ENCODE results near the gene SLC22A16.
"Not testable (repeated sequence)": the region's sequence is repeated elsewhere in the genome, so short reads cannot be mapped to it uniquely, and the experiment has no call there.

Gene SLC22A16, protein sequence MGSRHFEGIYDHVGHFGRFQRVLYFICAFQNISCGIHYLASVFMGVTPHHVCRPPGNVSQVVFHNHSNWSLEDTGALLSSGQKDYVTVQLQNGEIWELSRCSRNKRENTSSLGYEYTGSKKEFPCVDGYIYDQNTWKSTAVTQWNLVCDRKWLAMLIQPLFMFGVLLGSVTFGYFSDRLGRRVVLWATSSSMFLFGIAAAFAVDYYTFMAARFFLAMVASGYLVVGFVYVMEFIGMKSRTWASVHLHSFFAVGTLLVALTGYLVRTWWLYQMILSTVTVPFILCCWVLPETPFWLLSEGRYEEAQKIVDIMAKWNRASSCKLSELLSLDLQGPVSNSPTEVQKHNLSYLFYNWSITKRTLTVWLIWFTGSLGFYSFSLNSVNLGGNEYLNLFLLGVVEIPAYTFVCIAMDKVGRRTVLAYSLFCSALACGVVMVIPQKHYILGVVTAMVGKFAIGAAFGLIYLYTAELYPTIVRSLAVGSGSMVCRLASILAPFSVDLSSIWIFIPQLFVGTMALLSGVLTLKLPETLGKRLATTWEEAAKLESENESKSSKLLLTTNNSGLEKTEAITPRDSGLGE

DNA sequence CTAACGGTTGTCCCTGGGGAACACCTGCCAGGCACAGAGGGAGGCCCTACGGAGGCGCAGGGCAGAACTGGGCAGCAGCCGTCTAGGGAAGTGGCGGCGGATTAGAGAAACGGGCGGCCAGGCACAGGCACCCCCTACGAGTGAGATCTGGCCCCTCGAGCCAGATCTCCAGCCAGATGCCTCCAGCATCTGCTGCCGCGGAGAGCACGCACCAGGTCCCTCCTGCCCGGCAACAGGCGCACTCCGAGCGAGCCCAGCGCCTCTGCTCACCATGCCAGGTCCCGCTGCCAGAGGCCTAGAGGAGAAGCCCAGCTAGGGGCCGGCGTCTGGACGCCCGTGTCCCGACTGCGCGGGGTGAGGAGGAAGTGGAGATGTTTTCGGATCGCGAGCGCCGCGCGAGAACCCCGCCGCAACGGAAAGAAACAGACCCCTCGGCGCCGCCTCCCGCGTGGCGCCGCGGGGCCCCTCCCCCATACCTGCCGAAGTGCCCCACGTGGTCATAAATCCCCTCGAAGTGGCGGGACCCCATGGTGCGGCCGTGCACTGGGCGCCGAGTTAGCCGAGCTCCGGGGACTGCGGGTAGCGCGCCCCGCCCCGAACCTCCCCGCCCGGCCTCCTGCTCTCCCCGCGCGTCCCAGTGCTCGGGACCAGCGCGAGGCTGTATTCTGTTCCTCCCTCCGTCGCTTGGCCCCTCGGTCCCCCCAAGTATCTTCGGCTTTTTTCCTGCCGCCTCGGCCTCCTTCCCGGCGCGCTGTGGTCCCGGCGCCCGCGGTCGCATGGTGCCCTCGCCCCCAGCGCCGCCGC, at the start of gene SLC22A16:
Gene SLC22A16 (minus strand): TSS at position 568 of the 804 bp plus-strand sequence. CDS start 39 bp downstream, at position 529.
- Mint-ChIP-seq H3K4me3 (peak within 1 kb of the TSS; percentile 75), H3K4me1 (ENCODE audit: low read depth) (peaks cover 11% of the 10 kb centered on the region), H3K9me3 (ENCODE audit: low read depth) (peaks cover 3% of the 10 kb centered on the region), H3K27me3 (peaks cover 31% of the 10 kb centered on the region), H3K27ac (no peak within 1 kb of the TSS), H3K36me3 (peaks cover 2% of the 10 kb centered on the region)

DNA sequence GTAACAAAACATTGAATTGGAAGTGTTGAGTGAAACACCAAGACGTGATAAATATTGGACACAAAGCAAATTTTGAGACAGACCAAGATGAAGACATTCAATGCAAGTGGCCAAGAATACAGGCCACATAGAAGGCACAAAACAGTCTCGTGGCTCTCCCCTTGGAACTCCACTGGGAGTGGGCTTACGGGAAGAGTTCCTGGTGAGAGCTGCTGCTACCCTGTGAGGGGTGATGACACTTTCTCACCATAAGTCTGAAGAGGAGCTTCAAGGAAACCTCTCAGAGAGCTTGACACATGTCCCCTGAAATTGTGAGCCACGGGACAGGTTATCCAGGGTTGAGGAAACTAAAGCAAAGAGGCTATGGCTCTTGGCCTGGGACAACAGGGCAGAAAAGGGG, 48.6 kb upstream of the SLC22A16 start:
- Mint-ChIP-seq H3K27ac (no peak overlapping the region), H3K4me1 (ENCODE audit: low read depth) (no peaks in the 10 kb centered on the region), H3K27me3 (no peaks in the 10 kb centered on the region), H3K36me3 (no peaks in the 10 kb centered on the region), H3K4me3 (no peak overlapping the region), H3K9me3 (ENCODE audit: low read depth) (no peaks in the 10 kb centered on the region)

DNA sequence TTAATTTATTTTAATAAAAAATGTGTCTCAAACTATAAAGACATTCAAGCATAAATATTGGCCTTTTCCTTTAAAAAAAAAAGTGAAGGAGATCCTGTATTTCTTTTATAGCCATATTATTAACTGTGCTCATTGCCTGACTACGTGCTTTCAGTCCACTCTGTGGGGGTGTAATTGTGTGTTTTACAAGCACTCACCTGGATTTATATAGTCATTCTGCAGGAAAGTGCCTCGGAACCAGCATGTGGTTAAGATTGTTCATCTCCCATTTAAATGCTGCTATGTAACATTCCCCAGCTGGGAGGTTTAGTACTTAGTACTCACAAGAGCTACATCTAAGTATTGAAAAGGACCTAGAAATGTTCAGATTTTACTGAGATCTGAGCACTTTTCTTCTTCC, 47.9 kb upstream of the SLC22A16 start:
- Mint-ChIP-seq H3K9me3 (ENCODE audit: low read depth) (no peaks in the 10 kb centered on the region), H3K4me1 (ENCODE audit: low read depth) (no peaks in the 10 kb centered on the region), H3K27ac (no peak overlapping the region), H3K27me3 (no peaks in the 10 kb centered on the region), H3K36me3 (no peaks in the 10 kb centered on the region), H3K4me3 (no peak overlapping the region)

DNA sequence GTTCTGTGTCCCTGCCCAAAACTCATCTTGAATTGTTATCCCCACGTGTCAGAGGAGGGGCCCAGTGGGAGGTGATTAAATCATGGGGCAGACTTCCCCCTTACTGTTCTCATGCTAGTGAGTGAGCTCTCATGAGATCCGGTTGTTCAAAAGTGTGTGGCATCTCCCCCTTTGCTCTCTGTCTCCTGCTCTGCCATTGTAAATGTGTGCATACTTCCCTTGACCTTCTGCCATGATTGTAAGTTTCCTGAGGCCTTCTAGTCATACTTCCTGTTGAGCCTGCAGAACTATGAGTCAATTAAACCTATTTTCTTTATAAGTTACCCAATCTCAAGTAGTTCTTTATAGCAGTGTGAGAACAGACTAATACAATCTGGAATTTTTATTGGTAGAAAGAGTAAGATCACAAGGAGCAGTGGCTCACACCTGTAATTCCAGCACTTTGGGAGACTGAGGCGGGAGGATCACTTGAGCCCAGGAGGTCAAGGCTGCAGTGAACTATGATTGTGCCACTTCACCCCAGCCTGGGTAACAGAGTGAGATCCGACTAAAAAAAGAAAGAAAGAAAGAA, 47.1 kb upstream of the SLC22A16 start:
- Mint-ChIP-seq H3K36me3 (no peaks in the 10 kb centered on the region), H3K4me1 (ENCODE audit: low read depth) (no peaks in the 10 kb centered on the region), H3K4me3 (no peak overlapping the region), H3K27me3 (no peaks in the 10 kb centered on the region), H3K27ac (no peak overlapping the region), H3K9me3 (ENCODE audit: low read depth) (no peaks in the 10 kb centered on the region)

DNA sequence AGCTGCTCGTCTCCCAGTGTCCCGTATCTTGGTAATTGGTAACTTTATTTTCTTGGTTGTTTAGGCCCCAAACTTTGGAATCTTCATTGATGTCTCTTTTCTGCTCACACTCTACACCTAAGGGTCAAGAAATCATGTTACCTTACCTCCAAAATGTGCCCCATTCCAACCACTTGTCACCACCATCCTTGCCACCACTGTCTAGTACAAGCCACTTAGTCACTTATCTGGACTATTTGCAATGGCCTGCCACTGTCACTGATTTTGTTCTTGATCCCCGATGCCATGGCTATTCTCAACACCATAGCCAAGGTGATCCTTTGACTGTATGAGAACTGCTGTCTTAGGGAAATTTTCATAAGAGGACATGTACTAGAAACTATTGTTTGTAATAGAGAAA, 46.0 kb upstream of the SLC22A16 start:
- H3K36me3 Mint-ChIP-seq, result no peaks in the 10 kb centered on the region
- no peaks in the 10 kb centered on the region for H3K27me3 Mint-ChIP-seq
- no peaks in the 10 kb centered on the region for H3K4me1 Mint-ChIP-seq (ENCODE audit: low read depth)
- H3K27ac Mint-ChIP-seq, result no peak overlapping the region
- H3K4me3 Mint-ChIP-seq, result no peak overlapping the region
- no peaks in the 10 kb centered on the region for H3K9me3 Mint-ChIP-seq (ENCODE audit: low read depth)

DNA sequence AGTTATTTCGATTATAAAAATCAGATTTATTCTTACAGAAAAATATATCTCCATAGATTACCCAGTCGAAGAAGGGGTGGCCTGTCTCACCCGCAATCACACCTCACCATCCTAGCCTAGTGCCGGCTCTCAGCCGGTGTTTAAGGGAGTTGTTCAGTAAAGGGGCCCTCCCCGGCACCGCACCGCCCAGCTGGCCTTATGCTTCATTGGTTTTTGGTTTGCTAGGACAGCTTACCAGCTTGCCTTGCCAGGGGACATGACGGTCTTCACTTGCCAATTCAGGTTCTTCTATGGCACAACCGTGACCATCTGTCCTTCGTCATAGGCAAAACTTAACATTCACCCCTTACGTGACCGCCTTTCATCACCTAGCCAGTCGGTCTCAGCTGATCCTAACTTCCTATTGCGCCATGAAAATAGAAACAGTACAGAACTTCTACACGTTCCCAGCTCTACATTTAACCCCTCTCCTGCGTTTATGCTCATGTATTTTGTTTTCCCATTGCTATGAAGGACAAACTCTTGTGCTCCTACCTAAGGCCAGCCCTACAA, 44.7 kb upstream of the SLC22A16 start:
- H3K4me1 Mint-ChIP-seq (ENCODE audit: low read depth), result no peaks in the 10 kb centered on the region

DNA sequence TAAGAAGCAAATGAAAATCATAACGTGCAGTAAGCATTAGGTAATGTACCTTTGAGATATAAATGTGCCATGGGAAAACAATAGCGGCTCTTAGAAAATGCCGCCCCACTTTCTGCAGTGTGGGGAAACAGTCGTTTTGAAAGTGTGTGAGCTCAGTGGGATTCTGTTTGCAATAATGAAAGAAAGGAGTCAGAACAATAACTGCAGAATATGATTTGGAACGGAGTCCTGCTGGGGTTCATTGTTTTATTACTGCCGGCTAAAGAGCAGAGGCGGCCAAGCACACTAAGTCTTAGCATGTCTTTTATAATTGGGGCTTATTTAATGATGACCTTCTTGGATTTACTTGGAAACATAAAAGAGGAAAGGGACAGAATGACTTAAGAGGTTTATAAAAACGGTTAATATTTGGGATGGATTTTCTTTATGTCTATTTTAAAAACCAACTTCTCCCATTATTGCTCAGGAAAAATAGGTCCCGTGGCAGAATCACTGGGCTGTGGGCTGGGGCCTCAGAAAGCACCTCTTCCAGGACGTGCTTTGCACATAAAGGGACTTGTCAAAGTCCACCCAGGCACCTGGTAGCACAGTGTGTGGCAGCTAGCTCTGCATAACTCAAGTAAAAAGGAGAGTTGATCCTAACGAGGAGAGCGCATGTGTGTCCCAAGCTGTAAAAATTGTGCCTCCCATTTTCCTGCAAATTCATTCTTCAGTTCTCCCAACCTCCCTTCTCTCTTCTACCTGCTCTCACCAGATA, 44.0 kb upstream of the SLC22A16 start:
- no peaks in the 10 kb centered on the region for H3K9me3 Mint-ChIP-seq (ENCODE audit: low read depth)
- no peak overlapping the region for H3K27ac Mint-ChIP-seq
- H3K4me3 Mint-ChIP-seq, result no peak overlapping the region
- no peaks in the 10 kb centered on the region for H3K27me3 Mint-ChIP-seq
- H3K36me3 Mint-ChIP-seq, result no peaks in the 10 kb centered on the region
- no peaks in the 10 kb centered on the region for H3K4me1 Mint-ChIP-seq (ENCODE audit: low read depth)

More for the DNA sequence above, 44.7 kb upstream of the SLC22A16 start:
- no peak overlapping the region for H3K27ac Mint-ChIP-seq
- H3K9me3 Mint-ChIP-seq (ENCODE audit: low read depth), result no peaks in the 10 kb centered on the region
- no peaks in the 10 kb centered on the region for H3K27me3 Mint-ChIP-seq
- no peak overlapping the region for H3K4me3 Mint-ChIP-seq
- no peaks in the 10 kb centered on the region for H3K36me3 Mint-ChIP-seq

DNA sequence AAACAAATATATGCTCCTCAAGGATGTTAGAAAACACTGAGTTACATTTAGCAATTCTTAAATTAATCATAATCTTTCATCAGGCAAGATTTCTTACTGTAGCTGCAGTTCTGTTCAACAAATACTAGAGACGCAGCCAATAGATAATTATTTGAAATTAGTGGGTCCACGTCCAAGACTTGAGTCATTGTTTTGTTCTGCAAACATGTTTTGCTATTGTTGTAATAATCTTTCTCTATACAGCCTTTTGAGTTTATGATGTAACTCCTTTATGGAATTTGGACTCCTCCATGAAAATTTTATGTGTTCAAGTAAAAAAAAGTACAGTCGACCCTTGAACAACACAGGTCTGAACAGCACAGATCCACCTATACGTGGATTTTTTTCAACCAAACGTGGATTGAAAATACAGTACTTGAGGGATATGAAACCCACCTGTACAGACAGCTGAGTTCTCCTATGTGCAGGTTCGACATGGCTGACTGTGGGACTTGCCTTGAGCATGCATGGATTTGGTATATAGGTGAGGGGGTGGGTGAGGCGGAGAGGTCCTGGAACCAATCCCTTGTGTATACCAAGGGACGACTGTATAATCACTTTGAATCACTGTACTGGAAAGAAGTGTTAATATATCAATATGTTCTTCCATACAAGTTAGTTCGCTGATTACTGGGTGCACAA, 41.3 kb upstream of the SLC22A16 start:
- no peak overlapping the region for H3K27ac Mint-ChIP-seq
- no peak overlapping the region for H3K4me3 Mint-ChIP-seq
- no peaks in the 10 kb centered on the region for H3K9me3 Mint-ChIP-seq (ENCODE audit: low read depth)
- H3K4me1 Mint-ChIP-seq (ENCODE audit: low read depth), result no peaks in the 10 kb centered on the region
- no peaks in the 10 kb centered on the region for H3K36me3 Mint-ChIP-seq
- no peaks in the 10 kb centered on the region for H3K27me3 Mint-ChIP-seq

DNA sequence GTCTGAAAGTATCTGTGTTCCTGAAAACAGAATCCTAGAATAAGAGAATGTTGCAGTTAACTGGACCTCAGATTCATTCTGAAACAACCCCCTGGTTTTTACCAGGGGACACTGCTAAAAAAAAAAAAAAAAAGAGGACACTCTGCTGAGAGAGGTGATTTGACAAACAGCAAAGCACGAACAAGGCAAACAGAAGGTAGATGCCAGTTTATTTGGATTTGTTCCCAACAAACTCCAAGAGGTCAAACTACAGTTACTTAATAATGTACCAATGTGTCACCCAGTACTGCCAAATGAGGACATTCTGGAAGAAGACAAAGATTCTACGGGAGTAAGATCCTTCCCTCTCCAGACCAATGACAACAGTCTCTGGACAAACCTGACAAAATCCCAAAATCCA, 40.6 kb upstream of the SLC22A16 start:
- Mint-ChIP-seq H3K9me3 (ENCODE audit: low read depth) (no peaks in the 10 kb centered on the region), H3K36me3 (no peaks in the 10 kb centered on the region), H3K4me1 (ENCODE audit: low read depth) (no peaks in the 10 kb centered on the region), H3K27me3 (no peaks in the 10 kb centered on the region), H3K27ac (no peak overlapping the region), H3K4me3 (no peak overlapping the region)

DNA sequence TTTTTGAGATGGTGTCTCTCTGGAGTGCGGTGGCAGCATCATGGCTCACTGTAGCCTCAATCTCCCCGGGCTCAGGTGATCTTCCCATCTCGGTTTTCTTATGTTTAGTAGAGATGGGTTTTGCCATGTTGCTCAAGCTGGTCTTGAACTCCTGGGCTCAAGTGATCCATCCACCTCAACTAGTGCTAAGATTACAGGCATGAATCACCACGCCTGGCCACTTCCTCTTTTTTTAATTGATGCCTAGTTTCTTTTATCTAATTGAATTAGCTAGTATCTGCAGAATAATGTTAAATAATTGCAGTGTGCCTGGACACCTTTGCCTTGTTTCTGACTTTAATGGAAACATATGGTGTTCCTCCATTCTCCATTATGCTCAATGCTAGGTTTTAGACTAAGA, 38.4 kb upstream of the SLC22A16 start:
- Mint-ChIP-seq H3K36me3 (no peaks in the 10 kb centered on the region), H3K4me3 (no peak overlapping the region), H3K27me3 (peaks cover 4% of the 10 kb centered on the region), H3K27ac (no peak overlapping the region), H3K4me1 (ENCODE audit: low read depth) (no peaks in the 10 kb centered on the region), H3K9me3 (ENCODE audit: low read depth) (no peaks in the 10 kb centered on the region)

DNA sequence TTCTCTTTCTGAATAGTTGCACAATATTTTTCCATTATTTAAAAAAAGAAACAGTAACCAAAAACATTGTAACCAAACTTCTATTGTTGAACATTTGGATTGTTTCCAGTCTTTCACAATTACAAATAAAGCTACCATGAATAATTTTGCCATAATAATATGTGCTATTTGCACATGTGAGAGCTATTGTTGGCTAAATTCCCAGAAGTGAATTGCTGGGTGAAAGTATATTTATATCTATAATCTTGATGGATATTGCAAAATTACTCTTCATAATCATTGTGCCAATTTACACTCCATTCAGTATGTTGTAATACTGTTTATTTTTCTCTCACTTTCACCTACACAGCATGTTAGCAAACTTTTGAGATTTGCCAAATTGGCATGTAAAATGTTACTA, 36.6 kb upstream of the SLC22A16 start:
- no peaks in the 10 kb centered on the region for H3K36me3 Mint-ChIP-seq
- H3K9me3 Mint-ChIP-seq (ENCODE audit: low read depth), result no peaks in the 10 kb centered on the region
- no peak overlapping the region for H3K4me3 Mint-ChIP-seq
- H3K27me3 Mint-ChIP-seq, result peaks cover 6% of the 10 kb centered on the region
- no peak overlapping the region for H3K27ac Mint-ChIP-seq
- no peaks in the 10 kb centered on the region for H3K4me1 Mint-ChIP-seq (ENCODE audit: low read depth)

DNA sequence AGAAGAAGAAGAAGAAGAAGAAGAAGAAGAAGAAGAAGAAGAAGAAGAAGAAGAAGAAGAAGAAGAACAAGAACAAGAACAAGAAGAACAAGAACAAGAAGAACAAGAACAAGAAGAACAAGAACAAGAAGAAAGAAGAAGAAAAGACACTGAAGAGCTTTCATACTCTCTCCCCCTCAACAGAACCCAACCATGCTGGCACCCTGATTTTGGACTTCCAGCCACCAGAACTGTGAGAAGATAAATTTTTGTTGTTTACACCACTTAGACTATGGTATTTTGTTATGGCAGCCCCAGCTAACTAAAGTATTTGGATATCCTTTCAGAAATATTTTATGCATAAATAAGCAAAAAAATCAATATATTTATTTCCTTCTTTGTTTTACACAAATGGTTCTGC, 36.1 kb upstream of the SLC22A16 start:
- H3K27me3 Mint-ChIP-seq; H3K4me1 Mint-ChIP-seq (ENCODE audit: low read depth); H3K4me3 Mint-ChIP-seq; H3K36me3 Mint-ChIP-seq; H3K9me3 Mint-ChIP-seq (ENCODE audit: low read depth); H3K27ac Mint-ChIP-seq: not testable (repeated sequence)

DNA sequence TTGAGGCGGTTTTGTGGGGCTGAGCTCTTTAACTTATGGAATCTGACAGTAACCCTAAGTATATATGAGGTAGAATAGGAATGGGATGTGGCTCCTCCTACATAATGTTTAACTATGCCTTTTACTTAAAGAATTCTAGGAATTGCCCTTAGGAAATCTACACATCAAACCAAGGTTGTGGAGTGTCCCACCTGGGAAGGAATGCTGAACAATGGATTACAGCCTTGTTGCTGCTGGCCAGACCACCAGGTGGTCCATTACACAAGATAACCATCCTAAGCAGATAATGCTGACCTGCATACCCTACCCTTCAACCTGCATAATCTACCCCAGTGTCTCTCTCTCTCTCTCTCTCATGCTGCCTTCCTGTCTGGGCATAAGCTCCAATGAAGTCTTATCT, 35.0 kb upstream of the SLC22A16 start:
- no peaks in the 10 kb centered on the region for H3K4me1 Mint-ChIP-seq (ENCODE audit: low read depth)
- H3K36me3 Mint-ChIP-seq, result no peaks in the 10 kb centered on the region
- no peak overlapping the region for H3K4me3 Mint-ChIP-seq
- H3K27ac Mint-ChIP-seq, result no peak overlapping the region
- H3K9me3 Mint-ChIP-seq (ENCODE audit: low read depth), result no peaks in the 10 kb centered on the region
- peaks cover 6% of the 10 kb centered on the region for H3K27me3 Mint-ChIP-seq

Measured in activated naive CD8-positive, alpha-beta T cell (primary cell).